GM18951 (cell line): ENCODE results near the gene GALNT10.

ENCODE experiments used
- POLR2A ChIP-seq: IDR thresholded peaks from 4 replicates; pipeline ENCODE4 v1.6.1; 2011; ENCODE audit warnings: mild to moderate bottlenecking; ENCODE audit not compliant: insufficient read length, insufficient read depth; ENCODE audit errors: extremely low read depth
- in situ Hi-C: fragments of 300-500 bp; cut with MboI; formaldehyde crosslinking; loops from one replicate; pipeline ENCODE4 v1.12.0; 2022; ENCODE audit warnings: low sequenced_read_pairs, mixed read lengths, inconsistent platforms; ENCODE audit not compliant: unreplicated experiment

Gene GALNT10

DNA sequence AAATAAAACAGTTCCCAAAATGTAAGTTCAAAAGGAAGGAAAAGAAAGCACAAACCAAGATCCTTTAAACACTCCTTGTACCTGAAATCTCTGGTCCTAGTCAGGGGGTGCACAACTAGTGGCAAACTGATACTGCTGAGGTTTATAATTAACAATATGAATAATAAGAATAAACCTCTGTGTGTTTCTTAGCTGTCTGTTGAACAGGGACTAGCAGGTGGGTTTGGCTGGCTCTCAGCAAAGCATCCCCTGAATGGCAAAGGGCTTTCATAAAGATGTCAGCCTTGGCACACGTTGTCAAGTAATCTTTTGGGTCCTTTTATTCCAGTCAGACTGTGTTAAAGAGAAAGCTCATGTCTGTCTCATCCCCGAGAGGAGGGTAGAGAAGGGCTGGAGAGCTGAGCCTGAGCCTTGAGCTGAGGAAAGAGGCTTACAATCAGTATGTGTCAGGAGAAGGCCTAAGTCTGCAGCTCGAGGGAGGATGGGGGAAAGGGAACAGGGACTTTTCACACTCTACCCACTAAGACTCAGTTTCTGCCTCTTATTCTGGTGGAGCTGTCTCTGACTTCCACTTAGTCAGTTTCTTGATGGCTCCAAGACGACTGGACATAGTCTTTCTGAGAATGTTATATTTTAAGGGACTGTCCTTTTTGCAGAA lies 123.0 kb downstream of the GALNT10 start:
- in situ Hi-C loops = no loop called here
- no peak for TF ChIP-seq POLR2A

DNA sequence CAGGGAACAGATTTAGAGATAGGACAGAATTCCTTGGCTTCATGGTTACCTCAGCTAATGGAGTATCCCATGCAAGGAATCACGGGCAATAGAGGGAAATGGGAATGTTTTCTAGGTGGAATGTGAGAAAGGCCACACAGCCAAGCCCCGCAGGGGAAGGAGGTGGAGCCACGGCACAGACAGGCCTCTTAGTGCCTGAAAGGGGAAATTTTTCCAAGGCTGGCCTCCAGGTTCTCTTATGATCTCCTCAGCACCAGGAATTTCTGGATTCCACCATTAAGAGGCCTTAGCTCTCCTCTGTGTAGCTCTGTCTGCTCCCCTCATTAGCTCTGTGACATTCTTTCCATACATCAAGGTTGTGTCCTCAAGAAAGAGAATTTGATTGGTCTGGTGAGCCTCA lies 124.7 kb downstream of the GALNT10 start:
- no peak for TF ChIP-seq POLR2A
- in situ Hi-C loops = no loop called here

DNA sequence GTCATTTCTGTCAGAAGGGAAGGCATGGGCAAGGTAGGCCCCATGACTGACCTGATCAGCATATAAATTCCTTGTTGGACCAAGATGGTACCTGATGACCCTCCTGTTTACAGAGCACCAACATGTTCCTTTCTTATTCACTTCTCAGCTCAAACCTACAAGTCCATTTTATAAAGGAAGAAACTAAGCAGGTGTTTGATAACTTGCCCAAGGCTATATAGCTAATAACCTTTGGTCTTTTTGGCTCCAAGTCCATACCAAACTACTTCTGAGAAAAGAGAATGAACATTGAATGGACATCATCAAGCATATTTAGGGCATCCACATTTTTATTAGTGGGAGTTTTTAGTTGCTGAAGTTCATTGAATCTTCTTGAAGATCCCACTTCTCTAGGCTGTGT lies 125.2 kb downstream of the GALNT10 start:
- TF ChIP-seq POLR2A = no peak
- in situ Hi-C loops = no loop called here

DNA sequence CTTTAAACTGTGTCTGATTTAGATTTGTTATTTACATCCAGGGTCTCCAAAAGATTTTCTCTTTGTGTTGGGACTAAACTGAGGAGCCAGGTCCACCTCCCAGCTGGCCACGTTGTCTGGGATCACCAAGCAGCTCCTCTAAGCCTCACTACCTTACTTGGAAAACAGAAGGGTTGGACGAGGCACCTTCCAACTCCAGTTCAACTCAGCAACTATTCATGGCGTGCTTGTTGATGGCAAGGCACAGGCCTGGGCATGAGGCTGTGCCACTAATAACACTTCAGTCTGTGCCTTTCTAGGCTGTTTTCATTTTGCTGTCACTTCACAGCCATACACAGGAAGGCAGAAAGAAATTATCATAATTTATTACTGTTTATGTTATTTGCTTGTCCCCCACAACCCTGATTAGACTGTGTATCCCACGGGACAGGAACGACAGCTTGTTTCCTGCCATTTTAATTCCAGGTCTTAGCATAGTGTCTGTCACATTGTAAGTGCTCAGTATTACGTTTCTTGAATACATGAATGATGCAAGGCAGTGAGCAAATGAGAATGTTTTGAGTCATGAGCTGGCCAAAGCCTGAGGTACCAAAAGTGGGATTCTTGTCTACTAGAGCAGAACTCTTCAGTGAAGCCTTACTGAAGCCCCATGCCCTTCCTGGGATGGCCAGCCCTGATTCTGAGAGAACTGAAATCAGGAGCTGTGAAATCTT lies 125.8 kb downstream of the GALNT10 start:
- no peak for TF ChIP-seq POLR2A
- in situ Hi-C loops = no loop called here

DNA sequence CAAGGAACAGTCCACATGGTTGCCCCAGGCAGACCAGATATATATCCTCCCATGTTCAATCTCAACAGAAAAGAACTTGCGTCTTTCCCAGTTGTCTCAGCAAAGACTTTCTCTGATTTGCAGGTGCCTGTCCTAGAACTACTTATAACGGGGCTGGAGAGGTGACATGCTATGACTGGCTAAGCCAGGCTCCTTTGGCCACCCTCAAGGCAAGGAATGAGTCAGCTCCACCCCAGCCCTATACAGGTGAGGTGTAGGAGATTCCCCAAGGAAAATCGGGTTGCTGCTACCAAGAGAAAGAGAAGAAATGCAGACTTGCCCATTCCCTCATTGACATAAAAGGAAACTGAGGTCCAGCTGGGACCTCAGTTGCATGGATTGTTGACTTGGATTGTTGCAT lies 127.4 kb downstream of the GALNT10 start:
- TF ChIP-seq POLR2A = no peak
- in situ Hi-C loops = no loop called here

DNA sequence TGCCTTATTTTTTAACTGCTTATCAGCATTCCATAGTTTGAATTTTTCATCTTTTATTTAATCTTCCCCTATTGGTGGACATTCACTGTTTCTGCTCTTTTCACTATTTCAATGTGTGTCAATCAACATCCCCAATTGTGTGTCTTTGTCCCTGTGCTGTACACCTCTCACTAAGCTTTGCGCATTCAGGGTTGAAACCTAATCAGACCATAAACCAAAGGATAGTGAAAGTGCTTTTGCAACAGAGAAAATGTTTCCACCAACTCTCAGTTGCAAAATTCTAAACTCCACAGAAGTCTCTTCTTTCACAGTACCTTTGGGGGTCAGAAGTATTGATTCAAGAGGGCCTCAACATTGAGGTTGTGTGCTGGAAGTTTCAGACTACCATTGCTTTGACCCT lies 128.2 kb downstream of the GALNT10 start:
- TF ChIP-seq POLR2A = no peak
- in situ Hi-C loops = no loop called here

DNA sequence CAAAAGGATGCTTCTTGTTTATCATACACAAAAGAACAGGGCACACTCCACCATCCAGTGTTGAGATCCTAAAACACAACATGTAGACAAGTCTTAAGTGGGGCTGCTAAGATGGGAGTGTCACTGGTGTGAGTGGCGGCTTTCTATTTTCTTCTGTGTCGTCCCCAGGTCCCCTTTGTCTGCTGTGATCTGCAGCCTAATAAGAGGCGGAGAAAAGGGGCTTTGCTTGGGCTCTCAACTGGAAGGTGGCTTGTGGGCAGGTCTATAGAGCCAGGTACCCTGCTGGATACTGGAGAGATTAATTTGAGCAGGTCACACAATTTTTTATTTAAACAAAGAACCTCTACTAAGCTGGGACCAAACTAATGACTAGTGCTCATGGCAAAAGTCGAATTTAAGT lies 129.2 kb downstream of the GALNT10 start:
- TF ChIP-seq POLR2A = no peak
- in situ Hi-C loops = no loop called here

DNA sequence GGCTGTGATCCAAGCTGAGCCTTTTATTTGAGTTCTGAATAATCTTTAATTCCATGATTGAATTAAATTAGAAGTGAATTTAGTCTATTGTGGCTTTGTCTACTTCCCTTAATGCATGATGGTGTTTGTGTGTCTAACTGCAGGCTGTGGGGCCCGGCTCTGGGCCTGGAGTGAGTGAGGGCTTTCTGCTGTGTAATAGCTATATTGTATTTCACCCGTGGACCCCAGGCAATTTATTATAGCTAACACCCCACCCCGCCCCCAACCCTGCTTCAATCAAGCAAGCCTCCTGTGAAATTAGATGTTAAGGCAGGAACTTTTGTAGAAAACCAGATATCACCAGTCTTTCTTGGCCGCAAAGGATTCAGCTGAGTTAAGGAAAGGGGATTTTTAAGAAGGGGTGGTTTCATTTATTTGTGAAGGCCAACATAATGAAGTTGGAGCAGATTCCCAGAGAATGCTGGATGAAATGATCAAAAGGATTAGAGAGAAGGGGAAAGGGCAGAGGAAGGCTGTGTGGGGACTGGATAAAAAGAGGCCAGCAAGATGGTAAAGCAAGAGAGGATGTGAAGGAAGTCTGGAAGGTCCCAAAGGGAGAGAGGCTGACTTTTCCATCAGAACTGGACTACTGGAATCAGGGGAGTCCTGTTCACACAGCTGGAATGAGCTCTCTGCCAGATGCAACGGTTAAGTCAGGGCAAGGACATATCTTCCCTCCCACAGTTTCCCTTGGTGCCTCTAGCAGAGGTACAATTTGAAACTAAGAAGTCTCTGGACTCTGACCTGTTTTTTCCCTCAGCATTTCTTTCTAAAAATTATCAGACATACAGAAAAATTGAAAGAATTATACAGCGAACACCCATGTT lies 129.9 kb downstream of the GALNT10 start:
- in situ Hi-C loops = no loop called here
- TF ChIP-seq POLR2A = no peak

DNA sequence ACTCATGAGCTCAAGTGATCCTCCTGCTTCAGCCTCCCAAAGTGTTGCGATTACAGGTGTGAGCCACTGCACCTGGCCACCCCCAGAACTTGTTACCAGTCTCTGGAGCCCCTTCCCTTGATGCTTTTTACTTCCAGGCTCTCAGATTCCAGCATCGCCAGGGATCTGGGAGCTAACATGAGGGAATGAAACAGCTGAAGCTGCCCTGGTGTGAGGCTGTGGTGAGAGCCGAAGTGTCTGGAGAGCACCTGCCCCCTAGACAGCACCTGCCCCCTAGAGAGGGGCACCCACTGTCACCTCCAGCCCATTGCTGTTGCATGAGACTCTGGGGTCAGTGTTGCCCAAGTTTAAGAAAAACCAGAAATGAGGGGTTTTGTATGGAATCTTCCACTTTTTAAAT lies 131.0 kb downstream of the GALNT10 start:
- TF ChIP-seq POLR2A = no peak
- in situ Hi-C loops = no loop called here

DNA sequence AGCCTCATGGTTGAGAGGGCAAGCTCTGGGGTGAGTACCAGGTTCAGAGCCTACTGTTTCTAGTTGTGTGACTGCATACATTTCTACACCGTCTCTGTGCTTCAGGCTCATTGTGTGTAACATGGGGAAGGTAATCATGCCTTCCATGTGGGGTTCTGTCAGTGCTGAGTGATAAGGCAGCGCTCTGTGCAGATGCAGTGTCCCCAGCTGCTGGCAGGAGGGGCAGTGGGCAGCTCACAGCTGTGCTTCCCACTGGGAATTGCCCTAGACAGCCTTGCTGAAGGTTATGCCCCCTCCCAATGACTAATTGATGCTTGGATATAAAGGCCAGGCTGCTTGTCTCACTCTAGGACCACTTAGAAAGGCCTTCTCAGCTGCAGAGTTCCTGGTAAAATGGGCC lies 133.5 kb downstream of the GALNT10 start:
- in situ Hi-C loops = no loop called here

DNA sequence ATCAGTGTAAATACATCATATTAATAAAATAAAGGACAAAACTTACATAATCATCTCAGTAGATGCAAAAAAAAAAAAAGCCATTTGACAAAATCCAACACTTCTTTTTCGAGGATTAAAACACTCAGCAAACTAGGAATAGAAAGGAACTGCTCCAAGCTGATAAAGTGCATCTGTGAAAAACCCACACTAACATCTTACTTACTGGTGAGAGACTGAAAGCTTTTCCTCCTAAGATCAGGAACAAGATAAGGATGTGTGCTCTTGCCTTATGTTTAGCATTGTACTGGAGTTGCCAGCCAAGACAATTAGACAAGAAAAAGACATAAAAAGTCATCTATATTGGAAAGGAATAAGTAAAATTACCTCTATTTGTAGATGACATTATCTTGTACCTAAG lies 135.0 kb downstream of the GALNT10 start:
- TF ChIP-seq POLR2A = no peak
- in situ Hi-C loops = no loop called here

More for the DNA sequence above, 133.5 kb downstream of the GALNT10 start:
- TF ChIP-seq POLR2A = no peak

DNA sequence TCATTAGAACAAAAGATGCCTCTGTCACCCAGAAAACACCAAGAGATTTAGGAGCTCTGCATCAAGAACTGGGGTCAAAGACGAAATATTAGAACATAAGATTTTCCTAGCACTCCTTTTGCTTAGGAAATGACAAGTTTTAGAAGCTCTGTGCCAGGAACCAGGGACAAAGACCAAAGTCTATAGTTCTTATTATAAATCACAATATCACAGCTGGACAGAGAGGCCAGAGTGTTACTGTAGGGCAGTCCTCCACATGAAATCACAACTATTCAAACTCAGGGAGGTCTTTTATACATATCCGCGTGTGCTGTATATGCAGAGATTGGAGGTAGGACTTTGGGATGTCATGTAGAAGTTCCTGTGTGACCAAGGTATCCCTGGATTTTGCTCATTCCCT lies 138.5 kb downstream of the GALNT10 start:
- TF ChIP-seq POLR2A = no peak
- in situ Hi-C loops = no loop called here

DNA sequence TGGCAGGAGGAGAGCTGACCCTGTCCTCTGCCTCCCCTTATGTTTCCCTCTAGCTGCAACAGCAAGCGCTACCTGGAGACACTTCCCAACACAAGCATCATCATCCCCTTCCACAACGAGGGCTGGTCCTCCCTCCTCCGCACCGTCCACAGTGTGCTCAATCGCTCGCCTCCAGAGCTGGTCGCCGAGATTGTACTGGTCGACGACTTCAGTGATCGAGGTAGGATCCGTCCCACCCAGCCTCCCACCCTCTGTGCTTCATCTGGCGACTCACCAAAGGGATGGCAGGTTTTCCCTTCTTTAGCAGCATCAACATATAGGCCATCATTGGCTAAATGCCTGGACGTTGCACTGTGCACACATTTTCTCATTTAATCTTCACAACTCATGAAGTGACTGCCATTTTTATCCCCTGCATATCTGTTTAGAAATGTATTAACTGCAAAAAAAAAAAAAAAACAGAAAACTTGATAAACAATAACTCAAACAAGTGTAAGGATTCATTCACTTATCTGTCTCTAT lies 139.0 kb downstream of the GALNT10 start:
- TF ChIP-seq POLR2A = no peak
- in situ Hi-C loops = no loop called here
